Upper lobe of right lung (tissue), 1 donor: ENCODE measurements around the gene ARMC7. TPM values are rescaled to one million over a fixed set of nuclear protein-coding genes. Genes with fewer than 3 reads are reported as not detected.

ENCODE experiments used
- ATAC-seq: fragments of 200-7000 bp; cut with Tn5 transposase; one replicate; pipeline ENCODE4 v1.9.1; 2020; ENCODE audit warnings: mild to moderate bottlenecking, moderate library complexity
- DNase-seq: peaks from one replicate; pipeline ENCODE4 v3.0.0-alpha.2; 2020
- H3K27ac ChIP-seq: fragments of 200-600 bp; one replicate; pipeline ENCODE4 v1.8.0; 2022
- H3K27me3 ChIP-seq: fragments of 200-600 bp; one replicate; pipeline ENCODE4 v1.8.0; 2022; ENCODE audit warnings: mild to moderate bottlenecking
- H3K36me3 ChIP-seq: fragments of 200-600 bp; one replicate; pipeline ENCODE4 v1.8.0; 2022
- H3K4me1 ChIP-seq: fragments of 200-600 bp; one replicate; pipeline ENCODE4 v1.8.0; 2022
- H3K4me3 ChIP-seq: fragments of 200-600 bp; one replicate; pipeline ENCODE4 v1.8.0; 2022; ENCODE audit warnings: mild to moderate bottlenecking
- H3K9me3 ChIP-seq: fragments of 200-600 bp; one replicate; pipeline ENCODE4 v1.8.0; 2022
- CTCF ChIP-seq: fragments of 200-600 bp; IDR thresholded peaks from one replicate; pipeline ENCODE4 v1.8.0; 2022; ENCODE audit warnings: antibody characterized with exemption
- intact Hi-C: fragments of 100-400 bp; cut with DNase I; formaldehyde crosslinking; loops from one replicate; pipeline ENCODE4 v1.11.0; 2022
- total RNA-seq: library from RNA; stranded (reverse); fragmentation: NEBNext Ultra II Directional; extraction: Animal tissue kit (Norgen Biotek cat#: 25700); gene quantifications from one replicate; pipeline ENCODE4 v1.2.1, GENCODE V29; 2021
- donor health status: DM: no; HTN: yes; CAD: no; lungs with severe emphysema.

The ARMC7 gene
- total RNA-seq, 1 donor from 2014 or later = 18.0 TPM

- TF ChIP-seq CTCF = no peak
- H3K9me3 ChIP-seq = no peaks in the 10 kb centered on the region
- DNase-seq (no peak), ATAC-seq (no peak)
- intact Hi-C loops = loop anchor here (10.0 kb wide), 1 partner anchor 114 kb away; no protein-coding TSS in a partner anchor
- peaks cover 59% of the 10 kb centered on the region for H3K36me3 ChIP-seq
- no peak overlapping the region for H3K4me3 ChIP-seq
- H3K27me3 ChIP-seq = no peaks in the 10 kb centered on the region
- no peak overlapping the region for H3K27ac ChIP-seq
- peaks cover 20% of the 10 kb centered on the region for H3K4me1 ChIP-seq
Measured at GRCh38 chr17:75178453-75178852, 68.7 kb downstream of the ARMC7 start.

Other genes starting within 250 kb of the ARMC7 start
- gene FDXR, start 237.0 kb upstream of the ARMC7 start, total RNA-seq = 11.2 TPM
- gene FADS6, start 216.3 kb upstream of the ARMC7 start, total RNA-seq = not detected
- not detected for gene USH1G, start 186.7 kb upstream of the ARMC7 start, total RNA-seq
- gene OTOP2, start 185.7 kb upstream of the ARMC7 start, total RNA-seq = not detected
- gene OTOP3, start 174.1 kb upstream of the ARMC7 start, total RNA-seq = not detected
- gene HID1, start 137.2 kb upstream of the ARMC7 start, total RNA-seq = 33.5 TPM
- 21.8 TPM for gene CDR2L, start 122.3 kb upstream of the ARMC7 start, total RNA-seq
- 21.6 TPM for gene MRPL58, start 97.3 kb upstream of the ARMC7 start, total RNA-seq
- gene ATP5PD, start 63.0 kb upstream of the ARMC7 start, total RNA-seq = 155 TPM
- 25.3 TPM for gene KCTD2, start 62.7 kb upstream of the ARMC7 start, total RNA-seq
- gene SLC16A5, start 22.0 kb upstream of the ARMC7 start, total RNA-seq = 40.5 TPM
- 35.8 TPM for gene NT5C, start 21.8 kb downstream of the ARMC7 start, total RNA-seq
- 47.8 TPM for gene JPT1, start 44.5 kb downstream of the ARMC7 start, total RNA-seq
- 316 TPM for gene SUMO2, start 73.0 kb downstream of the ARMC7 start, total RNA-seq
- 63.7 TPM for gene NUP85, start 95.7 kb downstream of the ARMC7 start, total RNA-seq
- gene GGA3, start 151.6 kb downstream of the ARMC7 start, total RNA-seq = 52.7 TPM
- 34.7 TPM for gene MRPS7, start 151.9 kb downstream of the ARMC7 start, total RNA-seq
- gene MIF4GD, start 161.3 kb downstream of the ARMC7 start, total RNA-seq = 25.7 TPM
- 29.4 TPM for gene SLC25A19, start 179.5 kb downstream of the ARMC7 start, total RNA-seq